GM12873 (cell line): ENCODE measurements around the gene MAD1L1.

ENCODE experiments used
- CTCF ChIP-seq: IDR thresholded peaks from 2 replicates; pipeline ENCODE4 v1.5.1; 2012; ENCODE audit warnings: low read depth, mild to moderate bottlenecking, moderate library complexity, low read length, control low read depth; ENCODE audit not compliant: insufficient read depth; ENCODE audit errors: missing control alignments

The MAD1L1 gene

DNA sequence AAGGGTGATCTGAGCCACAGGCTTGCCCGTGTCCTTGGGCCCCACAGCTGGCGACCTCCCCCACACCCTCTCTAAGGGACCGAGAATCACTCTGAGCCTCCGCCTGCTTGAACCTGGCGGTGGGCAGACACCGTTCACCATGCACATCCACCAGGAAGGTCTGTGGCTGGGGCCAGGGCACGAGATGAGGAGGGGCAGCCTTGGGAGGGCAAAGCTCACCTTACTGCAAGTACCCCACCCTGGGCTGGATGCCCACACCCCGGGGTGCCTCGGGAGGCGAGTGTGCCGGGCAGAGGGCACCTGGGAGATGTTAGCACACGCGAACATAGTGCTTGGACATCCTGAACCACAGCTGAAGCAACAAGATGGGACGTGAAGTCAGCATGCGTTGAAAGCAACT is 350.8 kb downstream of the MAD1L1 start:
- TF ChIP-seq CTCF, result no peak

- no peak for TF ChIP-seq CTCF
Measured at GRCh38 chr7:1873857-1874589, 358.7 kb downstream of the MAD1L1 start.

DNA sequence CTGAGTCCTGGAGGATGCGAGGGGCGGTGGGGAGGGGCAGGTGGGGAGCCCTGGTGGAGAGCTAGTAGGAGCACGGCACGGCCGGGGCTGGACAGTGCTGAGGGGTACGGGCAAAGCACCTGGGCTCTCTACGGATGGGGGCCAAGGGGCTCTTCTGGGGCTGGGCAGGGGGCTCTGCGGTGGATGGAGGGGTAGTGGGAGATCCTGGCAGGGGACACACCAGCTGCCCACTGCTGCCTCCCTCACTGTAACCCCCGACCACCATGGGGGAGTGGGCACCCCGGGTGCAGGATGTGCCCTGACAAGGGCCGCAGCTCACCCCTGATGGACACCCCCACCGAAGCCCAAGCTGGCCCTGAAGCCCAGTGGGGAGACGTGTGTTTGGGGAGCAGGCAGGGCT is 359.3 kb downstream of the MAD1L1 start:
- TF ChIP-seq CTCF, result no peak

- TF ChIP-seq CTCF, result no peak
Measured at GRCh38 chr7:1873070-1873405, 359.7 kb downstream of the MAD1L1 start.

- TF ChIP-seq CTCF, result no peak
Measured at GRCh38 chr7:1872191-1873069, 360.3 kb downstream of the MAD1L1 start.

GRCh38 chr7:1869452-1870130 is 363.2 kb downstream of the MAD1L1 start:
- no peak for TF ChIP-seq CTCF
